DMS153 treated with DMSO at 0.1 percent for 48 hours (cell line): ENCODE results near the gene ZNF256.

Experiments
- DNase-seq: peaks from one replicate; lab custom pipeline; 2025; ENCODE audit not compliant: unreplicated experiment; lab: John Stamatoyannopoulos, UW

Gene ZNF256

DNA sequence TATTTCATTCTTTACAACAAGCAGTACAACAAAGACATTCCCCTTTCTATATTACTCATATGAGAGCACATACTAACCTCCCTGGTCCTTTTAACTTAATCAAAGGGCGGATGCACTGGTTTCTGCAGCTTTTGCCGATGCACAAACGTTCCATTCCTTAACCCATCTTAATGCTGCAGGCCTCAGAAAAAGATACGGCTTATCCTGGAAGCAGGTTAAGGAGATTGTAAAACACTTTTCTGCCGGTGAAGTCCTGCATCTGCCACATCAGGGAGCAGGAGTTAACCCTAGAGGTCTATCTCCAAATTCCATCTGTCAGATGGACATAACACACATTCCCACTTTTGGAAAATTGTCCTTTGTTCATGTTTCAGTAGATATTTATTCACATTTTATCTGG lies 47.2 kb downstream of the ZNF256 start:
- DNase-seq, result no peak
